Nephron (organoid): ENCODE measurements around the gene SLC38A2.
A peak's percentile ranks its signal among the peaks of the same experiment; 100 is the strongest.

Experiments
- H3K27ac Mint-ChIP-seq, 3 experiments: 2 replicates each; pipeline ENCODE4 v1.8.0; 2020; ENCODE audit warnings: mixed read lengths in 3 of 3, mild to moderate bottlenecking in 2 of 3, moderate library complexity in 1 of 3
- H3K27me3 Mint-ChIP-seq: 2 replicates; pipeline ENCODE4 v1.8.0; 2021; ENCODE audit warnings: low read depth, mild to moderate bottlenecking, moderate library complexity, mixed read lengths
- H3K36me3 Mint-ChIP-seq: 2 replicates; pipeline ENCODE4 v1.8.0; 2020; ENCODE audit warnings: low read depth, mixed read lengths
- H3K4me1 Mint-ChIP-seq: 2 replicates; pipeline ENCODE4 v1.8.0; 2020; ENCODE audit warnings: mixed read lengths
- H3K4me3 Mint-ChIP-seq, 3 experiments: 2 replicates each; pipeline ENCODE4 v1.8.0; 2020; ENCODE audit warnings: mild to moderate bottlenecking in 3 of 3, mixed read lengths in 3 of 3, moderate library complexity in 2 of 3
- H3K9me3 Mint-ChIP-seq: 2 replicates; pipeline ENCODE4 v1.8.0; 2020; ENCODE audit warnings: mixed read lengths
- TF ChIP-seq, protein P1 (sequence below), 3 experiments: fragments of 200-600 bp; sonication (generic); IDR thresholded peaks; one replicate each; pipeline ENCODE4 v1.5.0; 2021; ENCODE audit warnings: antibody characterized with exemption in 3 of 3; ENCODE audit not compliant: unreplicated experiment in 3 of 3

The SLC38A2 gene

DNA sequence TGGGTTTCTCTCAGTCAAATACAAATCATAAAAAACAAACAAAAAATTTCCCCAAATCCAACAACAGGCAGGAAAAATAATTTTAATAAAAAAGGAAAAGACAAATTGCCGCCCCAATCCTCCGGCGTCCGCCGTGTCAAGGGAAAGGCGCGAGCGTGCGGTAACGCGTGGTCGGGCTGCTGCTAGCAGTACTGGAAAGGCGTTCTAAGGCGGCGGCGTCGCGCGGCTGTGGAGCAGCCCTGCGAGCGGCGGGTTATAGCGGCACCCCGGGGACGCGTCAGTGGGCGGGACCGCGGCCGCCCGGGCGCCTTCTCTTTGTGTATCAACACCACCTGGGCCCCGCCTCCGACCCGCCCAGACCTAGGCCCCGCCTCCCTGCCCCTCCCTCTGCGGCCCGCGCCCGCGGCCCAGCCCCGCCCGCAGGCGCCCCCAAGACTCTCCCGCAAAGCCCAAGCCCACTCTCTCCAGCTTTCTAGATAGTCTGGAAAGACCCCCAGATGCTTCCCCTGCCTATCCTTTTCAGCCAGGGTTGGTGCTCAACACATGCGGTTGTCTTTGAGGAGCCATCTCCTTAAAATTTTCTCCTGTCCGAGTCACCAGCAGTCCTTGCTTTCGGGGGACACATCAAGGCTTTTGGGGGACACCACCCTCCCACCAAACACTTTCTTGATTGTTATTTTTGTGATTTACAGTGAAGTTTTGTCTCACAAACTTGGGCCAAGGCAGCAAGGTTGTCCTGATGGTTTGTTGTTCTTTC lies at the start of gene SLC38A2:
Gene SLC38A2, minus strand, starts transcription at position 230 of the 757 bp plus-strand sequence. CDS start 1,480 bp downstream, outside the sequence.
- H3K36me3 Mint-ChIP-seq, result peaks cover 32% of the 10 kb centered on the region
- no peaks in the 10 kb centered on the region for H3K9me3 Mint-ChIP-seq
- H3K4me3 Mint-ChIP-seq, result peak within 1 kb of the TSS; percentile 95 to 99 (median 97)
- TF ChIP-seq, protein P1, sequence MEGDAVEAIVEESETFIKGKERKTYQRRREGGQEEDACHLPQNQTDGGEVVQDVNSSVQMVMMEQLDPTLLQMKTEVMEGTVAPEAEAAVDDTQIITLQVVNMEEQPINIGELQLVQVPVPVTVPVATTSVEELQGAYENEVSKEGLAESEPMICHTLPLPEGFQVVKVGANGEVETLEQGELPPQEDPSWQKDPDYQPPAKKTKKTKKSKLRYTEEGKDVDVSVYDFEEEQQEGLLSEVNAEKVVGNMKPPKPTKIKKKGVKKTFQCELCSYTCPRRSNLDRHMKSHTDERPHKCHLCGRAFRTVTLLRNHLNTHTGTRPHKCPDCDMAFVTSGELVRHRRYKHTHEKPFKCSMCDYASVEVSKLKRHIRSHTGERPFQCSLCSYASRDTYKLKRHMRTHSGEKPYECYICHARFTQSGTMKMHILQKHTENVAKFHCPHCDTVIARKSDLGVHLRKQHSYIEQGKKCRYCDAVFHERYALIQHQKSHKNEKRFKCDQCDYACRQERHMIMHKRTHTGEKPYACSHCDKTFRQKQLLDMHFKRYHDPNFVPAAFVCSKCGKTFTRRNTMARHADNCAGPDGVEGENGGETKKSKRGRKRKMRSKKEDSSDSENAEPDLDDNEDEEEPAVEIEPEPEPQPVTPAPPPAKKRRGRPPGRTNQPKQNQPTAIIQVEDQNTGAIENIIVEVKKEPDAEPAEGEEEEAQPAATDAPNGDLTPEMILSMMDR (IDR thresholded peaks at IDR 0.05; ENCODE audit: unreplicated experiment in 3 of 3), result no peak
- H3K27ac Mint-ChIP-seq, result peak within 1 kb of the TSS; percentile 97 to 99 (median 99)
- peaks cover 37% of the 10 kb centered on the region for H3K4me1 Mint-ChIP-seq
- H3K27me3 Mint-ChIP-seq, result no peaks in the 10 kb centered on the region

DNA sequence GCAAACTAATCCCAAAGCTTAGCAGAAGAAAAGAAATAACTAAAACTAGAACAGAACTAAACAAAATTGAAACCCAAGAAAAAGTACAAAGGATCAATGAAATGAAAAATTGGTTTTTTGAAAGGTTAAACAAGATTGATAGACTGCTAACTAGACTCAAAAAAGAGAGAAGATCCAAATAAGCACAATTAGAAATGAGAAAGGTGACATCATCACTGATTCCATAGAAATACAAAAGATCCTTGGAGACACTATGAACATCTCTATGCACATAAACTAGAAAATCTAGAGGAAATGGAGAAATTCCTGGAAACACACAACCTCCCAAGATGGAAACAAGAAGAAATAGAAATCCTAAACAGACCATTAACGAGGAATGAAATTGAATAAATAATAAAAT lies 47.1 kb upstream of the SLC38A2 start:
- peaks cover 43% of the 10 kb centered on the region for H3K9me3 Mint-ChIP-seq
- H3K36me3 Mint-ChIP-seq, result peaks cover 33% of the 10 kb centered on the region
- H3K4me1 Mint-ChIP-seq, result peaks cover 6% of the 10 kb centered on the region
- no peaks in the 10 kb centered on the region for H3K27me3 Mint-ChIP-seq
- no peak overlapping the region for H3K4me3 Mint-ChIP-seq
- no peak overlapping the region for H3K27ac Mint-ChIP-seq
- TF ChIP-seq, protein P1 (IDR thresholded peaks at IDR 0.05; ENCODE audit: unreplicated experiment in 3 of 3), result no peak

DNA sequence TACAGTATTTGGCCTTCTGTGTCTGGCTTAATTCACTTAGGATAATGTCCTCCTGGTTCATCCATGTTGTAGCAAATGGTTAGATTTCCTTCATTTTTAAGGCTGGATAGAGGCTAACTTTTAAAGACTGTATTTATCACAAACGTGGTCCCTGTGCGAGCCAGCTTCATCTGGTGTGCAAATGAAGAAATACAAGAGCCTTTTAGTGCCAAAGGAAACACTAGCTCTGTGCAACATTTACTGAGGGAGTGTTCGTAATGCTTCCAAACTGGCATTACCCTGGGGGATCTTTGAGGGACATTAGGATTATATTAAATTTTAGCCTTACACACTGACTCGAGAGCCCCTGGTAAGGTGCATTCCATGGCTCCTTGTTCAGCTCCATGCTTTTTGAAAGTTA lies 43.0 kb upstream of the SLC38A2 start:
- no peak overlapping the region for H3K4me3 Mint-ChIP-seq

DNA sequence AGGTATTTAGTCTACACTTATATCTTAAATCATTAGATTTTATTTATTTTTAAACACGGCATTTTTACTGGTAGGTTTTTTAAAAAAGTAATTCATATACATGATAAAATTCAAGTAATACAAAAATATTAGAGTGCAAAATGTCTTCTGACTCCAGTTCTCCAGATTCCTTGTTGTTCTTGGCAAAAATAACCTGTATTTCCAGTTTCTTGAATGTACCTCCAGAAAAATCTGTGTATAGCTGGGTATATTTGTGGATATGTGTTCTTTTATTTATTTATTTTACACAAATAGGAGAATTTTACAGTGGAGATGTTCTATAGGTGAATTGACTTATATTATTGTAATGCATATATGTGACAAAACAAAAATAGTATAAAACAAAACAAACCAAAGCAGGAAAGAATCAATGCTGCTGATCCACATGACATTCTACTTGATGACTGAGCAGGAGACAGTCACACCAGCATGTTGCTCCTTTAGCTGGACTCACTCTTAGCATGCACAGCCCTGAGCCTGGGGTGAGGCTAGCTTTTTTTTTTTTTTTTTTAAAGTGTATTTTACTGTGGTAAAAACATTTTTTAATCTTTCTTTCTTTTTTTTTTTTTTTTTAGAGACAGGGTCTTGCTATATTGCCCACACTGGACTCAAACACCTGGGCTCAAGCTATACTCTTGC lies 42.2 kb upstream of the SLC38A2 start:
- H3K9me3 Mint-ChIP-seq, result peaks cover 20% of the 10 kb centered on the region
- peaks cover 21% of the 10 kb centered on the region for H3K4me1 Mint-ChIP-seq
- H3K36me3 Mint-ChIP-seq, result peaks cover 21% of the 10 kb centered on the region
- peak overlapping the region; percentile 60 to 79 (median 65) for H3K27ac Mint-ChIP-seq
- H3K4me3 Mint-ChIP-seq, result no peak overlapping the region
- TF ChIP-seq, protein P1 (IDR thresholded peaks at IDR 0.05; ENCODE audit: unreplicated experiment in 3 of 3), result no peak
- no peaks in the 10 kb centered on the region for H3K27me3 Mint-ChIP-seq

More for the DNA sequence above, 43.0 kb upstream of the SLC38A2 start:
- Mint-ChIP-seq H3K9me3 (peaks cover 26% of the 10 kb centered on the region), H3K4me1 (peaks cover 17% of the 10 kb centered on the region), H3K27me3 (no peaks in the 10 kb centered on the region), H3K36me3 (peaks cover 25% of the 10 kb centered on the region), H3K27ac (peak overlapping the region in 2 of 3 experiments; percentile 36 to 77)
- TF ChIP-seq, protein P1 (IDR thresholded peaks at IDR 0.05; ENCODE audit: unreplicated experiment in 3 of 3), result no peak

DNA sequence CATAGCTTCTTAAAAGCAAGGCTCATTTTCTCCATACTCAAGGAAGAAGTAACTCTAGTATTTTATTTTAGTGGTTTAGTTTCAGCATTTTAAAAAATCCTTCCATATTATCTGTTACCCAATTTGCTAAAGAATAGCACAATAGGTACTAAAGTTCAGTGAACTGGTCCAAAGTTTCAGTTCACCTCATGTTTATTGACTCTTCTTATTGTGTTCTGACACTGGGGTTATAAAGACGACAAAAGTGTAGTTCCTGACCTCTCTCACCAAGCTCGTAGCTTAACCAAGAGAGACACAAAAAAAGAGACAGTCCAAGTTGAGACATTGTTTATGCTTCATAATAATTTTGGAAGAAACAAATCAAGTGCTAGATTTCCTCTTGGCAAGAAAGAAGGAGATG lies 40.8 kb upstream of the SLC38A2 start:
- no peaks in the 10 kb centered on the region for H3K27me3 Mint-ChIP-seq
- peaks cover 31% of the 10 kb centered on the region for H3K4me1 Mint-ChIP-seq
- peak overlapping the region; percentile 32 to 65 (median 55) for H3K27ac Mint-ChIP-seq
- peaks cover 6% of the 10 kb centered on the region for H3K9me3 Mint-ChIP-seq
- H3K36me3 Mint-ChIP-seq, result peaks cover 8% of the 10 kb centered on the region
- H3K4me3 Mint-ChIP-seq, result no peak overlapping the region
- TF ChIP-seq, protein P1 (IDR thresholded peaks at IDR 0.05; ENCODE audit: unreplicated experiment in 3 of 3), result no peak
